HG02970 (cell line): ENCODE measurements around the gene CCDC50.

ENCODE experiments used
- ATAC-seq: cut with Tn5 transposase; IDR thresholded peaks from one replicate; pipeline ENCODE4 v1.9.1; 2021; ENCODE audit warnings: mild to moderate bottlenecking, moderate library complexity, moderate number of reproducible peaks; ENCODE audit not compliant: unreplicated experiment, low FRiP score

Gene CCDC50

DNA sequence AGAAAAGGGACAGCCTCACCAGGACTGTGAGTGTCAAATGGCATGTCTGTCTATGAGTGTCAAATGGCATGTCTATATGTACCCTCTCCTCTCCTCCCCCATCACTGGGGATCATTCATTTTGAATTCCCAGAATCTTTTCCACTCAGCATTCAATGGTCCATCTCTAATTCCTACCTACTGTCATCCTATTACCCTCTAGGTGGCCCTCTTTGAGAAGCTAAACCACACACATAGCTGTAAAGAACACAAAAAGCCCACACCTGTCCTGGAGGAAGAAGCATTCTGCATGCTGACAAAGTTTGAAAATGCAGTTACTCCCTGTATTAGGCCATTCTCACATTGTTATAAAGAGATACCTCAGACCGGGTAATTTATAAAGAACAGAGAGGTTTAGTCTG is 85.5 kb downstream of the CCDC50 start:
- no peak for ATAC-seq

DNA sequence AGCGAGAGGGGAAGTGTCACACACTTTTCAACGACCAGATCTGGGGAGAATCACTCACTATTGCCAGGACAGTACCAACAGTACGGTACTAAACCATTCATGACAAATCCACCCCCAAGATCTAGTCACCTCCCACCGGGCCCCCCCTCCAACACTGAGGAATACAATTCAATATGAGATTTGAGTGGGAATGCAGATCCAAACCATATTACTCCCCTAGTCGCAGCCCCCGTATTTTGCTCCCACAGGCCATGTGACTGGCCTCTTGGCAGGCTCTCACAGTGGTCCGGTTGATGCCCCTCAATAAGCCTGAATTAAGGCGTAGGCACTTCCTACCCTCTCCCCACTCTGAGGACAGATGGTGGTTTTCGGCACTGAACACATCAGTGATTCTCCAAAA is 86.4 kb downstream of the CCDC50 start:
- ATAC-seq, result no peak

DNA sequence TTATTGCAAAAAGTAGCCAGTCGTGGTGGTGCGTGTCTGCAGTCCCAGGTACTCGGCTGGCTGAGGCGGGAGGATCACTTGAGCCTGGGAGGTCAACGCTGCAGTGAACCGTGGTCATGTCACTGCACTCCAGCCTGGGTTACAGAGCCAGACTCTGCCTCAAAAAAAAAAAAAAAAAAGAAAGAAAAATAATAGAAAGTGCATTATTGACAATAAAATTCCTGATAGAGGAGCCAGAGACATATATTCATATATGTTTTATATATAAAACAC is 88.2 kb downstream of the CCDC50 start:
- ATAC-seq, result no peak

DNA sequence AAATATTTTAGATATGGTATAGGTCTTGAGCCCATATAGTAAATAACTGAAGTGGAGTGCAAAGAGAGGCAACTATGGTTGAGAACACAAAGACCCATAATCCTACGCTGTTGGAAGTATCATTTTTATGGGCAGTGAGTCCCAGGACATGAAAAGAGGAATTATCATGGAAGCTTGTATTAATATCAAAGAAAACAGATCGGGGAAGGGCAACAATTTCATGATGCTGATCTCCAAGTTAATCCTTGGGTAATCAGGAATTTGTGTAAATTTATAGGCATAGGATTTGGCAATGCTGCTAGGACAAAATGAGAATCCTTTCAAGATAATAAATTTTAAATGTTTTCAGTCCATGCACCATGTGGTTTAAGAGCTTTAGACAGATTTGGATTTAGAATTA is 91.6 kb downstream of the CCDC50 start:
- no peak for ATAC-seq

DNA sequence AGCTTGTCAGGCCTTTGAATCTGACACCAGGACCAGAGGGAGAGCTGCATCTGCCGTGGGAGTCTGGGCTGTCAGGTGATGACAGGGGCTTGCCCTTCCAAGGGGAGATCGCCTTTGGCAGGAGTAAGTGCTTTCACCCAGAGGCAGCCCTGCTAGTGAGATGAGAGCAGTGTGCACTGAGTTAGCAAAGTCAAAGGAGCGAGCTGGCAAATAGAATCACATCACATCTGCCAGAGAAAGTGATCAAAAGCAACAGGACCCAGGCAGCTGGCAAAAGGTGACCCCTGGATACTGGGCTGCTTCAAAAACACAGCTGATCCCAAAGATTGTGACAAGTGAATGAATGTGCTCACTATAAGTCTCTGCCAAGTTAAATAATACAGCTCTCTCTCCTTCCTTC is 95.7 kb downstream of the CCDC50 start:
- no peak for ATAC-seq

DNA sequence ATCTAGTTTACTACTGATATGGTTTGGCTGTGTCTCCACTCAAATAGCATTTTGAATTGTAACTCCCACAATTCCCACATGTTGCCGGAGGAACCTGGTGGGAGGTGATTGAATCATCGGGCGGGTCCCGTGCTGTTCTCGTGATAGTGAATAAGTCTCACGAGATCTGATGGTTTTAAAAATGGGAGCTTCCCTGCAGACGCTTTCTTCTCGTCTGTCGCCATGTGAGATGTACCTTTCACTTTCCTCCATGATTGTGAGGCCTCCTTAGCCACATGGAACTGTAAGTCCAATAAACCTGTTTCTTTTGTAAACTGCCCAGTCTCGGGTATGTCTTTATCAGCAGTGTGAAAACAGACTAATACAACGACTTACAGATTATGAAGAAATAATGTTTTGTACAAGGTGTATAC is 96.1 kb downstream of the CCDC50 start:
- ATAC-seq, result no peak

DNA sequence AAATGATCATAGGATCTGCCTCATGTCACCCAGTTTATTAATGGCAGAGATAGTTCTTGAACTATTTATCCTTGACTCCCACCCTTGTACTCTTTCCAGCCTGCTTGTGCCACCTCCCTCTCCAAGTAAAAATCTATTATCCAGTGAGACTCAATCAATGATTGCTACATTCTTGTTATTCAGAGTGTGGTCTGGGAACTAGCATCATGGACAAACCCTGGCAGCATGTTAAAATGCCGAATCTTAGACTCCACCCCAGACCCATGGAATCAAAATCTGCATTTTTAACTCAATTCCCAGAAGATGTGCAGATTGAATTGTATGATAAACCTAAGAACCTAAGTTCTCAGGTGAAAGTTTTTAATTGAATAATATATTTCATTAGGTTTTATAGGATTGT is 97.1 kb downstream of the CCDC50 start:
- ATAC-seq, result no peak

DNA sequence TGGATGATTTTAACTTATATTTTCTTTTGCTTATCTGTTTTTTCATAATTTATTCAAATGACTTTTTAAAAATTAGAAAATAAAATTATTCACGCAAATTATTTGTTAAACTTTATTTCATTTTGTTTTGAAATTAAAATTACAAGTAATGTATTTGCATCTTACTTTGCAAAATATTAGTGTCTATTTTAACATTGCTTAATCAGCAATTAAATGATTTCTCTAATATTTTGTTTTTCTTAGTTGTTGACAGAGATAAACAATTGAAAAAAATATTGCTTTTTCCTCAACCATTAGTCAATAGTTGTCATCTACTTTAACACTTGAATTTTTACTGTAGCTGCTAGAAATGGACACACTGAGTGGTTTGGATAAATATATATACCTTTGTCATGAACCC is 99.0 kb downstream of the CCDC50 start:
- no peak for ATAC-seq

DNA sequence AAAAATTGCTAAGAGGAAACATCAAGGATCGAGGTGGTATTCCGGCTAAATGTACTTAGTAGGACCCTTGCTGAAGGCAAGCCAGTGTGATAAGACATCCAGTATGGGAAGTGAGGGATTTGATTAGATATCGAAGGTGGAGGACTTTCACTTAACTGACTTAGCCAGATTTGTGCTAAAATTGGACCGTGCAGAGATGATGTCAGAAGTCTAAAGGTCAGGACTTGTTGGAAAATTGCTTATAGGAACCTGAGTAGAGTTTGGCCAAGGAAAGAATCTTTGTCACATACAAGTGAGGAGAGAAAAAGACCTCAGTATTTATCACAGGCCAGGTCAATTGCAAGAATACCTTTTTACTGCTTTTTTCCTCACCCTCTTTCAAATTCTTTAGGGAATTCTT is 100.9 kb downstream of the CCDC50 start:
- no peak for ATAC-seq

DNA sequence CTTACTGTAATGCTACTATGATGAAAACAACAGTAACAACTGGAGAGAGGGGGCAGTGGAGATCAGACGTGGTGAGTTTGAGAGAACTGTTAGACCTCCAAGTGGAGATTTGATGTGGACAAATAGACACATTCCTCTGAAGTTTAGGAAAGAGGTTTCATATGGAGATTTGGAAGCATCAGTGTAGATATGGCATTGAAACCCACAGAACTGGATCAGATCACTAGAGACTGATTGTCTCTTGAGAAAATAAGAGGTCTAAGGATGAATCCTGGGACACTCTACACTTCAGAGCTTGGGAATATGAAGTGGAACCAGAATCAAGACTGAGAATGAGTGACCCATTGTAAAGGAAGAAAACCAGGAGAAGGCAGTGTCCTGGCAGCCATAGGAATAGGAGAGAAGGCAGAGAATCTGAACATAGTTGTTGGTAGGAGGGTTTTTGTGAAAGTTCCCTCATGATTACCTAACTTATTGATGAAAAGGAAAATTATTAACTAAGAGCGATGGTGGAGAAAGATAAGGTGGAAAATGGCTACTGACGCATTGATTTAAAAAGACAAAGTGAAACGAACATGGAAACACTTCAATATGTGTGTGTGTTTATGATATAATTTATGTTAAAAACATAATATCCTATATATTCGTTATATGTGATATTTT is 102.1 kb downstream of the CCDC50 start:
- no peak for ATAC-seq

DNA sequence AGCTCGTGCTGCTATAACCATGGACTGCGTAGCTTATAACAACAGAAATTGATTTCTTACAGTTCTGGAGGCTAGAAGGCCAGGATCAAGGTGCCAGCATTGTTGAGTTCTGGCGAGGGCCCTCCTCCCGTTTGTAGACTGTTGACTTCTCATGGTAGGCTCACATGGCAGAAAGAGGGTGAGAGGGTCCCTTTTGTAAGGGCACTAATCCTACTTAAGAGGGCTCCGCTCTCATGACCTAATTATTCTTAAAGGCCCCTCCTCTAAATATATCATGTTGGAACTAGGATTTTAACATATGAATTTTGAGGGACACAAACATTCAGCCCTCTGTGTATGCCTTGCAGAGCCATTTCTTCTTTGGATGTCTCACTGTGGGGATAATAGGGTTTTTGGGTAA is 103.0 kb downstream of the CCDC50 start:
- ATAC-seq, result no peak

DNA sequence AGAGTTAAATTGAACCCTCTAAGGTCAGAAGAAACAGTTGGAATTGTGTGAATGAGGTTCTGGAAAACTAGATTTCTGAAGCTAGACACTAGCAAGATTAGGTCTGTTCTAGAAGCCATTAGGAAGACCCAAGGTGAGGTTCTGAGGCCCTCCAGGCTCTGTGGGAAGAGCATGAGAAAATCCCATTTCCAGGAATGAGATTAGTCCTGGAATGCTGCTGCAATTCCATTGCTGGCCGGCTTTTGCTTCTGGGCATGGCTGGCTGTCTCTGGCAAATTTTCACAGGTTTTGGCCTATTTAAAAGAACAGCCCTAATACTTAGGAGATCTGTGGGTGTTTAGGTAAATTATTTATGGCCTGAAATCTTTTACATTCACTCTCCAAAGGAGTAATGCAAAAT is 104.8 kb downstream of the CCDC50 start:
- ATAC-seq, result no peak

DNA sequence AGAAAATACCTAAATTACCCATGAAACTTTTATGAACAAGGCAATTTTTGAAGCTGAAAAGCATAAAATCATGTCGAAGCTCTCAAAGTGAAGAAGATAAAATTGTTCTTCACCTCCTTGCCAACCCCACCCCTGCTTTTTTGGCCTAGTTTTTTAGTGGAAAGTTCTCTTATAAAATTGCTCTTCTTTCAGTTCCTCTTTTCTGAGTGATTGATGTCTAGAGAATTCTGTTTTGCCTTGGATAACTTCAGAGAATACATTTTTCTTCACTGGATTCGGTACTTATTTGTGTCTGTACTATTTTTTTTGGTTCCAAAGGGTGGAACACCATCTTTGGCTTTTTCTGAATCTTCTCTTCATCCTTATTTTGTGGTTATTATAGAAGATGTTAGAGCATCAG is 106.8 kb downstream of the CCDC50 start:
- ATAC-seq, result no peak

DNA sequence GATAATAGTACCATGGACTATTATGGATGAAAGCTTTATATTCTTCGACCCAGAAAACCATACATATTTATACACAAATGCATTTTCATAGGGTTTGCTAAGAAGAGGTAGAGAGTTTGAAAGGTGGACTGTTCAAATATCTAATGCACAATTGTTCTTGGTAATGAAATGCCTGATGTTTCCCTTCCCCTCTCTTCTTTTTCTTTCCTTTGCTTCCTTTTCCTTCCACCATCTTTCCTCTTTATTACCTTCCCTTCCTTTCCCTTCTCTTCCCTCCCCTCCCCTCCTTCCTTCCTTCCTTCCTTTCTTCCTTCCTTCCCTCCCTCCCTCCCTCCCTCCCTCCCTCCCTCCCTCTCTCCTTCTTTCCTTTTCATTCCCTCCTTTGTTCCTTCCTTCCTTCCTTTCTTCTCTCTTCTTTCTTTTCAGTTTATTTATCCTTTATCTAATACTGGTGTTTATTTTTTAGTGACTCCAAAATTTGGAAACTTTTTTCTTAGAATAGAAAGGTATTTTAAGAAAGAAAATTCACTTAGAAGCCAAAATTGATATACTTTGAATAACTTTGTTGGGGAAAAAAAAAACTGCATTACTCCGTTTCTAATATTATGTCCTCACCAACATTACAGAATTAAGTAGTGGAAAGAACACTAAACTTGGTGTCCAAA is 109.1 kb downstream of the CCDC50 start:
- no peak for ATAC-seq

DNA sequence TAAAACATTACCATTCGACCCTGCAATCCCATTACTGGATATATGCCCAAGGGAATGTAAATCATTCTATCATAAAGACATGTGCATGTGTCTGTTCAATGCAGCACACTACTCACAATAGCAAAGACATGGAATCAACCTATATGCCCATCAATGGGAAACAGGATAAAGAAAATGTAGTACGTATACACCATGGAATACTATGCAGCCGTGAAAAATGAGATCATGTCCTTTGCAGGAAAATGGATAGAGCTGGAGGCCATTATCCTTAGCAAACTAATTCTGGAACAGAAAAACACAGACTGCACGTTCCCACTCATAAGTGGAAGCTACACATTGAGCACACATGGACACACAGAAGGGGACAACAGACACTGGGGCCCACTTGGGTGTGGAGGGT is 111.3 kb downstream of the CCDC50 start:
- no peak for ATAC-seq

DNA sequence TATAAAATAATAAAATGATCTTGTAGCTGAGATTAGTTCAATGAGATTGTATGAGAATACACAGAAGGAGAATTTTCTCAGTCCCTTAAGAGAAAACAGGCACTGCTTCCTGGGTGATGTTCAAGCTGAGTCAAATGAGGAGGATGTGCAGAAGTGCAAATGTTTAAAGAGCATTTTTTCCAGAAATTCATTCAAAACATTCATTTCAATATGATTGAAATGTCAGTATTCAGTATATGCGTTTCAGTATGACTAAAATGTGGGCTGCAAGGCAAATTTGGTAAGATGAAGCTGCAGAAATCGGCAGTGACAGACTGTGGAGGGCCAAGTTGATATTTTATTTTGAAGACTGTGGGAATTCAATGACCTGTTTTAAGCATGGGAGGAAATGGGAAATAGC is 112.5 kb downstream of the CCDC50 start:
- ATAC-seq, result no peak

DNA sequence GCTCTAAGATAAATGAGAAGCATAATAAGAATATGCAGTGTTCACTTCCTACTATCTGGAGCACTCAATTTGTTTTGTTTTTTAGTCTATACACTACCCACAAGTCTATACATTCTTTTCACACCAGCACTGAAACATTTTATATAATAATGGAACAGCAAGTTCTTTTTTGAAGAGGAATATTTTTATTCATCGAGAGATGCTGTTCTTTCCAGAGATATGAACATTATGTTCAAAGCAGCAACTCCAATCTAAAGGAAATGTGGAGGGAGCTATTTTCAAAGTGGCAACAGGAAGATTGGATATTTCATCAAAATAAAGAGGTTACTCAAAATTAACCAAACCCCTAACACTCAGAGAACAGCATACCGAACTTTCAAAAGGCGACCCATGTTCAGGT is 115.4 kb downstream of the CCDC50 start:
- no peak for ATAC-seq
